HL-60/S4 treated with retinoic acid at 250 ng/mL for 4 days and 3 days (cell line): ENCODE measurements around the gene HES5.

ENCODE experiments used
- in situ Hi-C: fragments of 300-500 bp; cut with MboI; formaldehyde crosslinking; loops from 2 replicates; pipeline ENCODE4 v1.7.0; 2022; ENCODE audit warnings: low sequenced_read_pairs

The HES5 gene

GRCh38 chr1:2483026-2483425 lies 47.0 kb downstream of the HES5 start:
- in situ Hi-C loops = no loop called here

- in situ Hi-C loops = no loop called here
These were observed 47.5 kb downstream of the HES5 start for GRCh38 chr1:2482588-2482987.

- in situ Hi-C loops = no loop called here
These were observed 48.2 kb downstream of the HES5 start for GRCh38 chr1:2481885-2482284.

- in situ Hi-C loops = no loop called here
These were observed 49.1 kb downstream of the HES5 start for GRCh38 chr1:2480986-2481364.

GRCh38 chr1:2480236-2480985 lies 49.7 kb downstream of the HES5 start:
- in situ Hi-C loops = no loop called here

GRCh38 chr1:2479618-2480017 lies 50.4 kb downstream of the HES5 start:
- in situ Hi-C loops = no loop called here

- in situ Hi-C loops = no loop called here
These were observed 50.9 kb downstream of the HES5 start for GRCh38 chr1:2479186-2479585.
